ENCODE measurements around the gene PILRA. TPM values are rescaled to one million over a fixed set of nuclear protein-coding genes. Genes with fewer than 3 reads are reported as not detected.
A peak's percentile ranks its signal among the peaks of the same experiment; 100 is the strongest.
"Not testable (repeated sequence)": the region's sequence is repeated elsewhere in the genome, so short reads cannot be mapped to it uniquely, and the experiment has no call there.

The PILRA gene
- total RNA-seq, 1 experiment from 2014 or later, result 3.2 TPM

GRCh38 chr7:100335566-100336466 lies 37.5 kb upstream of the PILRA start:
- H2BK20ac ChIP-seq (ENCODE audit: low read depth, low read length, poor library complexity, severe bottlenecking); H2BK5ac ChIP-seq (ENCODE audit: insufficient read length, low read length); H3K56ac ChIP-seq (ENCODE audit: insufficient read length, low read depth, low read length); H2BK120ac ChIP-seq (ENCODE audit: low read depth, low read length, poor library complexity, severe bottlenecking); H2BK15ac ChIP-seq (ENCODE audit: low read depth, low read length); H4K8ac ChIP-seq (replicated peaks; ENCODE audit: insufficient read length, low read depth, low read length); H2BK12ac ChIP-seq (ENCODE audit: insufficient read length, low read depth, low read length); H3K79me2 ChIP-seq (ENCODE audit: insufficient read depth, low read length); H3K4me2 ChIP-seq (ENCODE audit: insufficient read depth, insufficient read length, low read length); H3K23me2 ChIP-seq (ENCODE audit: insufficient read length, low read depth, low read length, poor library complexity, severe bottlenecking); H3K23ac ChIP-seq (ENCODE audit: insufficient read length, low read depth, low read length); H3K27ac ChIP-seq (ENCODE audit: insufficient read length, low read depth, low read length); H3K27me3 Mint-ChIP-seq (ENCODE audit: low read depth); H3K4me1 ChIP-seq (ENCODE audit: insufficient read depth, low read length); H4K5ac ChIP-seq (ENCODE audit: insufficient read length, low read depth, low read length); H3K4ac ChIP-seq (ENCODE audit: low read depth, low read length); H2AFZ ChIP-seq (ENCODE audit: low read length); H2AK5ac ChIP-seq (ENCODE audit: insufficient read length, low read length); H3K9me3 Mint-ChIP-seq; H3K9me3 ChIP-seq (ENCODE audit: control insufficient read depth, low read depth, low read length); H3K27me3 ChIP-seq (ENCODE audit: insufficient read depth, low read length); H4K91ac ChIP-seq (ENCODE audit: insufficient read length, low read depth, low read length); H4K20me1 ChIP-seq (ENCODE audit: control insufficient read depth, insufficient read depth, insufficient read length); H3T11ph ChIP-seq (ENCODE audit: low read length); H3K79me1 ChIP-seq (ENCODE audit: insufficient read depth, low read depth, low read length, poor library complexity, severe bottlenecking): not testable (repeated sequence)
- Histone ChIP-seq H3K9ac (ENCODE audit: extremely low read depth, insufficient read length, low read length) (peak overlapping the region; percentile 75), H3K14ac (ENCODE audit: insufficient read depth, low read length) (peak overlapping the region; percentile 87), H3K18ac (ENCODE audit: insufficient read length, low read depth, low read length) (peak overlapping the region; percentile 87)
- no CpG with 5 or more reads among the region's 85 CpGs for WGBS (ENCODE audit: extremely low coverage, insufficient read length, low lambda C conversion rate)
- peak overlapping the region; percentile 91 to 95 for H3K4me3 Mint-ChIP-seq
- peak overlapping the region; percentile 95 to 99 (median 97); a peak in 6 of 7 replicates for H3K27ac Mint-ChIP-seq
- peaks cover 11 to 35% (median 31%) of the 10 kb centered on the region in 3 experiments; a peak in 6 of 7 replicates for H3K36me3 Mint-ChIP-seq (ENCODE audit: insufficient read depth in 1 of 3, low read depth in 3 of 3)
- peak; percentile 94 for DNase-seq
- peaks cover 8 to 10% of the 10 kb centered on the region in 2 experiments for H3K4me1 Mint-ChIP-seq

GRCh38 chr7:100338083-100338696 lies 35.1 kb upstream of the PILRA start:
- no CpG with 5 or more reads among the region's 15 CpGs for WGBS (ENCODE audit: extremely low coverage, insufficient read length, low lambda C conversion rate)
- H3K9me3 ChIP-seq (ENCODE audit: control insufficient read depth, low read depth, low read length); H3K27me3 ChIP-seq (ENCODE audit: insufficient read depth, low read length); H3K4ac ChIP-seq (ENCODE audit: low read depth, low read length); H2BK5ac ChIP-seq (ENCODE audit: insufficient read length, low read length); H3K9ac ChIP-seq (ENCODE audit: extremely low read depth, insufficient read length, low read length); H3K79me2 ChIP-seq (ENCODE audit: insufficient read depth, low read length); H3K4me1 ChIP-seq (ENCODE audit: insufficient read depth, low read length); H4K5ac ChIP-seq (ENCODE audit: insufficient read length, low read depth, low read length); H3K18ac ChIP-seq (ENCODE audit: insufficient read length, low read depth, low read length); H3K27me3 Mint-ChIP-seq (ENCODE audit: low read depth); H3K79me1 ChIP-seq (ENCODE audit: insufficient read depth, low read depth, low read length, poor library complexity, severe bottlenecking); H4K20me1 ChIP-seq (ENCODE audit: control insufficient read depth, insufficient read depth, insufficient read length); H2BK15ac ChIP-seq (ENCODE audit: low read depth, low read length); H3K23me2 ChIP-seq (ENCODE audit: insufficient read length, low read depth, low read length, poor library complexity, severe bottlenecking); H3K4me2 ChIP-seq (ENCODE audit: insufficient read depth, insufficient read length, low read length); H2BK20ac ChIP-seq (ENCODE audit: low read depth, low read length, poor library complexity, severe bottlenecking); H2BK12ac ChIP-seq (ENCODE audit: insufficient read length, low read depth, low read length); H2AFZ ChIP-seq (ENCODE audit: low read length); H3K56ac ChIP-seq (ENCODE audit: insufficient read length, low read depth, low read length); H3K27ac ChIP-seq (ENCODE audit: insufficient read length, low read depth, low read length); H2AK5ac ChIP-seq (ENCODE audit: insufficient read length, low read length); H3K23ac ChIP-seq (ENCODE audit: insufficient read length, low read depth, low read length); H2BK120ac ChIP-seq (ENCODE audit: low read depth, low read length, poor library complexity, severe bottlenecking); H3K14ac ChIP-seq (ENCODE audit: insufficient read depth, low read length); H3K9me3 Mint-ChIP-seq; H3T11ph ChIP-seq (ENCODE audit: low read length); H4K91ac ChIP-seq (ENCODE audit: insufficient read length, low read depth, low read length); H4K8ac ChIP-seq (replicated peaks; ENCODE audit: insufficient read length, low read depth, low read length): not testable (repeated sequence)
- Mint-ChIP-seq H3K27ac (peak overlapping the region in 2 of 3 experiments; percentile 15 to 34; a peak in 2 of 7 replicates), H3K4me1 (peaks cover 8 to 14% of the 10 kb centered on the region in 2 experiments), H3K36me3 (ENCODE audit: insufficient read depth in 1 of 3, low read depth in 3 of 3) (peaks cover 25 to 52% (median 49%) of the 10 kb centered on the region in 3 experiments), H3K4me3 (peak overlapping the region; percentile 23 to 64; a peak in 3 of 5 replicates)
- peak; percentile 18 for DNase-seq

Measured in H9 (cell line).